Measurements from ENCODE around the gene IGF2BP1.

DNA sequence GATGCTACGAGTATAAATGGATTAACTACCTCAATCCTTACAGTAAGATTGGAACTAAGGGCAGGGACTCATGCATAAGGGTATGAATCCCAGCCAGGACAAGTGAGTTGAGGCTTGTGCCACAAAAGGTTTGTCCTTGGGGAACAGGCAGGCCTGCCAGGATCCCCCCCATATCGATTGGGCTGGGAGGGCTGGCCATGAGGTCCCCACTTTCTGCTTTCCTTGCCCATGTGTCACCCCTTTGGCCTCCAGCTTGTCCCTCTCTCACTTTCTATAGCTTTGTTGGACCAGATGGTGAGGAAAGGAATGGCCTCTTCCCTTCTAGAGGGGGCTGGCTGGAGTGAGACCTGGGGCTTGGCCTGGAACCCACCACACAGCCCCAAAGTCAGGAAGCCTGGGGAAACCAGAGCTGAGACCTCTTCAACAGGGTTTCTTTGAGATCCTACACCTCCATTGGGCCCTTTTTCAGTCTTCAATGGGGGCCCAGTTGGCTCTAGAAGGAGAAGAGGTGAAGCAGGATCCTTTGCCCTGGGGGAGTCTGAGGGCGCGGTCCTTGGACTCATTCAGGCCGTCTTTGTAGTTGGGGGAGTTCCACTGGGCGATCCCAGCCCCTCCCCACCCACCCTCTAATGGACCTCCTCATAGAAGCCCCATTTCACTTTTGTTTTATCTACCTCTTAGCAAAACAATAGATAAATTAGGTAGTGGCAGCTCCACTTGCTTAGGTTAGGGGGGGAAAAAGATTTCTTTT is 57.3 kb downstream of the IGF2BP1 start:
- TF ChIP-seq, protein P1, sequence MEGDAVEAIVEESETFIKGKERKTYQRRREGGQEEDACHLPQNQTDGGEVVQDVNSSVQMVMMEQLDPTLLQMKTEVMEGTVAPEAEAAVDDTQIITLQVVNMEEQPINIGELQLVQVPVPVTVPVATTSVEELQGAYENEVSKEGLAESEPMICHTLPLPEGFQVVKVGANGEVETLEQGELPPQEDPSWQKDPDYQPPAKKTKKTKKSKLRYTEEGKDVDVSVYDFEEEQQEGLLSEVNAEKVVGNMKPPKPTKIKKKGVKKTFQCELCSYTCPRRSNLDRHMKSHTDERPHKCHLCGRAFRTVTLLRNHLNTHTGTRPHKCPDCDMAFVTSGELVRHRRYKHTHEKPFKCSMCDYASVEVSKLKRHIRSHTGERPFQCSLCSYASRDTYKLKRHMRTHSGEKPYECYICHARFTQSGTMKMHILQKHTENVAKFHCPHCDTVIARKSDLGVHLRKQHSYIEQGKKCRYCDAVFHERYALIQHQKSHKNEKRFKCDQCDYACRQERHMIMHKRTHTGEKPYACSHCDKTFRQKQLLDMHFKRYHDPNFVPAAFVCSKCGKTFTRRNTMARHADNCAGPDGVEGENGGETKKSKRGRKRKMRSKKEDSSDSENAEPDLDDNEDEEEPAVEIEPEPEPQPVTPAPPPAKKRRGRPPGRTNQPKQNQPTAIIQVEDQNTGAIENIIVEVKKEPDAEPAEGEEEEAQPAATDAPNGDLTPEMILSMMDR (IDR thresholded peaks at IDR 0.05; ENCODE audit: insufficient read depth, low read length): no peak
- TF ChIP-seq, protein P2, sequence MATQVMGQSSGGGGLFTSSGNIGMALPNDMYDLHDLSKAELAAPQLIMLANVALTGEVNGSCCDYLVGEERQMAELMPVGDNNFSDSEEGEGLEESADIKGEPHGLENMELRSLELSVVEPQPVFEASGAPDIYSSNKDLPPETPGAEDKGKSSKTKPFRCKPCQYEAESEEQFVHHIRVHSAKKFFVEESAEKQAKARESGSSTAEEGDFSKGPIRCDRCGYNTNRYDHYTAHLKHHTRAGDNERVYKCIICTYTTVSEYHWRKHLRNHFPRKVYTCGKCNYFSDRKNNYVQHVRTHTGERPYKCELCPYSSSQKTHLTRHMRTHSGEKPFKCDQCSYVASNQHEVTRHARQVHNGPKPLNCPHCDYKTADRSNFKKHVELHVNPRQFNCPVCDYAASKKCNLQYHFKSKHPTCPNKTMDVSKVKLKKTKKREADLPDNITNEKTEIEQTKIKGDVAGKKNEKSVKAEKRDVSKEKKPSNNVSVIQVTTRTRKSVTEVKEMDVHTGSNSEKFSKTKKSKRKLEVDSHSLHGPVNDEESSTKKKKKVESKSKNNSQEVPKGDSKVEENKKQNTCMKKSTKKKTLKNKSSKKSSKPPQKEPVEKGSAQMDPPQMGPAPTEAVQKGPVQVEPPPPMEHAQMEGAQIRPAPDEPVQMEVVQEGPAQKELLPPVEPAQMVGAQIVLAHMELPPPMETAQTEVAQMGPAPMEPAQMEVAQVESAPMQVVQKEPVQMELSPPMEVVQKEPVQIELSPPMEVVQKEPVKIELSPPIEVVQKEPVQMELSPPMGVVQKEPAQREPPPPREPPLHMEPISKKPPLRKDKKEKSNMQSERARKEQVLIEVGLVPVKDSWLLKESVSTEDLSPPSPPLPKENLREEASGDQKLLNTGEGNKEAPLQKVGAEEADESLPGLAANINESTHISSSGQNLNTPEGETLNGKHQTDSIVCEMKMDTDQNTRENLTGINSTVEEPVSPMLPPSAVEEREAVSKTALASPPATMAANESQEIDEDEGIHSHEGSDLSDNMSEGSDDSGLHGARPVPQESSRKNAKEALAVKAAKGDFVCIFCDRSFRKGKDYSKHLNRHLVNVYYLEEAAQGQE (IDR thresholded peaks at IDR 0.05; ENCODE audit: insufficient replicate concordance, low read depth): no peak
- TF ChIP-seq GABPA (IDR thresholded peaks at IDR 0.05; ENCODE audit: low read depth) (no peak), SPI1 (IDR thresholded peaks at IDR 0.05; ENCODE audit: borderline replicate concordance, low read depth) (no peak)

All from HL-60 (cell line).